ENCODE results near the gene CARD9.

Gene CARD9

GRCh38 chr9:136314944-136315343, 58.5 kb downstream of the CARD9 start:
- H3K4me3 Mint-ChIP-seq, result no peak overlapping the region
- no peaks in the 10 kb centered on the region for H3K36me3 Mint-ChIP-seq
- no peak overlapping the region for H3K27ac Mint-ChIP-seq
- H3K27me3 Mint-ChIP-seq, result no peaks in the 10 kb centered on the region
- no peaks in the 10 kb centered on the region for H3K9me3 Mint-ChIP-seq (ENCODE audit: low read depth)
- no peaks in the 10 kb centered on the region for H3K4me1 Mint-ChIP-seq (ENCODE audit: low read depth)

- Mint-ChIP-seq H3K4me1 (ENCODE audit: low read depth) (no peaks in the 10 kb centered on the region), H3K27ac (no peak overlapping the region), H3K27me3 (no peaks in the 10 kb centered on the region), H3K9me3 (ENCODE audit: low read depth) (no peaks in the 10 kb centered on the region), H3K36me3 (no peaks in the 10 kb centered on the region), H3K4me3 (no peak overlapping the region)
Observed at GRCh38 chr9:136314056-136314416, 59.4 kb downstream of the CARD9 start.
